HG03280 (cell line): Measurements from ENCODE around the gene MAPKAPK3.

Source experiments
- ATAC-seq: cut with Tn5 transposase; IDR thresholded peaks from one replicate; pipeline ENCODE4 v1.9.1; 2021; ENCODE audit warnings: mild to moderate bottlenecking, moderate library complexity; ENCODE audit not compliant: unreplicated experiment

MAPKAPK3 gene

DNA sequence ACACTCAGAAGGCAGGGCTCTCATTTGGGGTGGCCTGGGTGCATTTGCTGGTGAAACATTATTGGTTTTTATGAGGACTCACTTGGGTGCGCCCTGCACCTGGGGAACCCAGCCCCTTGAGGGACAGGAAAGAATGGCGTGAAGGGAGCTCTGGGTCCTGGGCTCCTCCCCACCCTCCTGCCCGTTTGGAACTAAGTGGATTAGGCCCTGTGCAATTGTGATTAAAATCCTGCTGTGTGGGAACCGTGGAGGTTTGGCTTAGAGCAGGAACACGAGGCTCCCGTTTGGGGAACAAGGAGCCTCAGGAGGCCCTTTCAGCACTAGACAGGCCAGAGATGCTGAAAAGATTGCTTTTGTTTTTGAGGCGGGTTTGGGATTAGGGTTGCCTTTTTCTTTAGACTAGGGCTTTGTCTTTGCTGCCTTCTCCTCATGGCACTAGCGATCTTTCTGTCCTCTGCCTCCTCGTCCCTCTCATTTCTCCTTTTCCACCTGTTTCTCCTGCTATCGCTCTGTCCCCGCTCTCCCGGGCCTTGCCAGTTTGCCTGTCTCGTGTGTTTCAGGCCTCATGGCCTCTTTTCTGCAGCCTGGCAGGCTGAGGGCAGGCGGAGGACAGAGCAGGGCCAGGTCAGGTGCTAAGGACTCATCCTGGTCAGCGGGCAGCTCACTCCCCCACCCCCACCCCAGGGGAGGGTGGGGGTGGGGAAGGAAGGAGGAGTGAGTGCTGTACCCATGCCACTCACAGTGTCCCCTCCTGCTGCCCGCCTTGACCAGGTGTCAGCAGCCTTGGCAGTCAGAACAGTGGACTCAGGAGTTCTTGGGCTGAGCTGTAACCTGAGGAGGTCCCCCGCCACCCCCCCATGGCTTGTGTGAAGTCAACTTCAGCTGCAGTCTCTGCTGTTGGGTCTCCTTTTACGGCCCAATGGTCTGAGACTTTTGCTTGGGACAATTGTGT, 8.6 kb downstream of the MAPKAPK3 start:
- ATAC-seq: no peak

DNA sequence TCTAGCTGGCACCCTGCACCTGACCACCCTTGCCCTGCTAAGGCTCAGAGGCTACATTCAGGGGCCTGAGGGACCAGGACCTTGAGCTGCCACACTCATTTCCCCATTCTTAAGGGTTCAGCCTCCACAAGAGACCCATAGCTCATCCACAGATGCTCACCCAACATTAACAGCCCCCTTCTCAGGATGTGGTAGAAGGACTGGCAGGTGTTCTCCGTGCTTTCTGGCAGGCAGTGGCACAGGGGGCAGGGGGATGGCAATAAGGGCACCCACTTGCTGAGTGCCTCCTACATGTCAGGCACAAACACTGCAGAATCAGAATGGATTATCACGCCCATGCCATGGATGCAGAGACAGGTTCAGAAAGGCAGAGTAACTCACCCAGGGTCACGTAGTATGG, 9.4 kb downstream of the MAPKAPK3 start:
- no peak for ATAC-seq

DNA sequence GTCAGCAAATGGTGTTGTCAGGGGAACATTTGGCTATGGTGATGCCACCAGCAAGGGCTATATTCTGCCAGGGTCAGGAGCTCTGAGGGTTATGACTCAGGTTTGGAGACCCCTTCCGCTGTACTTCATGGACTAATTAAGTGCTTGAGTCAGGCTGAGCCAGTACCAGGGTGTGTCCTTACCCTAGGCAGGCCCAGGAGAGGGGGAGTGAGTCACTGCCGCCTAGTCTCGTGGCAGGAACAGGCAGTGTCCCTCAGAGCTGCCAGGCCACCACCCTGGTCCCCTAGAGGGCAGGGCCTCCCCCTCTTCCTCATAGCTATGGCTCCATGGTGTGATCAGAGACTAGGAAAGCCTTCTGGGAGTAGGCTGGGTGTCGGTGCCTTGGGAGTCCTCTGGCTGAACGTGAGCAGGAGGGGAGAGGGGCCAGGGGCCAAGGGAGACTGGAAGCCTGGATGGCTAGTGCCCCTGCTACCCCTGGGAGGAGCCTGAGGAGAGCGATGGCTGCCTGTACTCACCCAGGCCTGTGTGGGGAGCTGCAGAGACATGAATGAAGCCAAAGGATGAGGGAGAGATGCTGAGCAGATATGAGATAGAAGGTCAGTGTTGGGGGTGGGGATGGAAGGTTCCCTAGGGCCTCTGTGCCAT, 10.6 kb downstream of the MAPKAPK3 start:
- ATAC-seq: no peak

DNA sequence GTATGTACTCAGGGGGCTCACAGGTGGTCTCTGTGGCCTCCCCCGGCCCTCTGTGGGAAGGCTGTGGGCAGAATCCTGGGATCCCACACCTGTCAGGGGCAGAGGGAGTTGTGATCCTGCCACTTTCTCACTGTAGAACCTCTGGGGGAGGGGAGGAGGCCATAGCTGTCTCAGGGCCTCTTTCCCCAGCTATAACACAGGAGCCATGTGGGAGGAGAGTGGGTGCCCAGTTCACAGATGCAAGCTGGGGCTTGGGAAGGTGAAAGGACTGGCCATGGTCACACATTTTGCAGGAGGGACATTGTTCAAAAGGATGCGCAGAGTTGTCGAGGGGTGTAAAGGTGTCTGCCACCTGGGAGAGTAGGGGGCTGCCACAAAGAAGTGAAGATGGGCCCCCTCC, 11.7 kb downstream of the MAPKAPK3 start:
- ATAC-seq: no peak

DNA sequence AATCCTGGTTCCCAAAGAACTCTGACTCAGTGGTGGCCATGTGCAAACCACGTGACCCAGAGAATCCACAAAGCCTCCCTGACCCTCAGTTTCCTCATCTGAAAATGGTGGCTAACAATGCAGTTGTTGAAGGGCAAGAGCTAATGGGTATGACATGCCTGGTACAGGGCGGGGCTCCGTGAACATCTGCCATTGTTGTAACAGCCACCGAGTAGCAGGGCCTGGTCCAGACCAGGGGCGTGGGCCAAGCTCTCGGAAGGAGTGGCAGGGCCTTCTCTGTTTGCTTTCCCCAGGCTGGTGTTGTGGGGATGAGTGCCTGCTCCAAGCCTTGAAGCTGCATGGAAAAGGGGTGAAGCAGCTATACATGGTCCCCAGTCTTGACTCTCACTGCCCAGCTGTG, 13.4 kb downstream of the MAPKAPK3 start:
- no peak for ATAC-seq

DNA sequence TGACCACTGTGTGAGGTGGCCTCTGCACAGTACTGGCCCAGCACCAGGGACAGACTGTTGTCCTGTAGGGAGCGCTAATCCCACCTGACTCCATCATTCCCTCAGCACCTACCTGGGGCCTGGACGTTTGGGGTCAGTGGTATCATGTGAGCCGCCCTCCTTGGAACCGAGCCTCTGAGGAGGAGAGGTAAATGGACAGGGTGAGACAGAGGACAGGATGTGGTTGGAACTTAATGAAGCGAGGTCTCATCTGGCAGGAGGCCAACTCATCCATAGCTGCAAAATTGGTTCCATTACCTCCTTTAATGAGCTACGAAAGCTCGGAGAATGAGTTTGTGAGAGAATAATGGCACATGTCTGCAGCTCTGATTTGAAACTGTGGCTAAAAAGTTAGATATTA, 13.9 kb downstream of the MAPKAPK3 start:
- ATAC-seq: no peak

DNA sequence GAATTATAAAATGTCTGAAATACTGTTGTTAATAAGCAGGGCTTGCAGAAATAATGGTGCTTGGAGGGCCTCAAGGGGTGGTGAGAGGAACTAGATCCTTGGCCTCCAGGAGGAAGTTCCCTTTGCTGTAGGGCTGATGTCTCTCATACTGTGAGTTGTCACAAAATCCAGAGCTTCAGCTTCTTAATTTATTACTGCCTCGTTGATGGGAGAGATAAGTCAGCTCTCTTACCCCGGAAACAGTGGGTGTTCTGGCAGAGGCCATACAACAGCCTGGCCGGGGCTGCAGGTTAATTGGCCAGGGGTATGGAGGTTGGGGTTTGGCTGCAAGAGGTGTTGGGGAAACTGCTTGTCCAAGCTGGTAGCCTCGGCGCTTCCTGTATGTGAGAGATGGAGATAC, 15.5 kb downstream of the MAPKAPK3 start:
- ATAC-seq: no peak

DNA sequence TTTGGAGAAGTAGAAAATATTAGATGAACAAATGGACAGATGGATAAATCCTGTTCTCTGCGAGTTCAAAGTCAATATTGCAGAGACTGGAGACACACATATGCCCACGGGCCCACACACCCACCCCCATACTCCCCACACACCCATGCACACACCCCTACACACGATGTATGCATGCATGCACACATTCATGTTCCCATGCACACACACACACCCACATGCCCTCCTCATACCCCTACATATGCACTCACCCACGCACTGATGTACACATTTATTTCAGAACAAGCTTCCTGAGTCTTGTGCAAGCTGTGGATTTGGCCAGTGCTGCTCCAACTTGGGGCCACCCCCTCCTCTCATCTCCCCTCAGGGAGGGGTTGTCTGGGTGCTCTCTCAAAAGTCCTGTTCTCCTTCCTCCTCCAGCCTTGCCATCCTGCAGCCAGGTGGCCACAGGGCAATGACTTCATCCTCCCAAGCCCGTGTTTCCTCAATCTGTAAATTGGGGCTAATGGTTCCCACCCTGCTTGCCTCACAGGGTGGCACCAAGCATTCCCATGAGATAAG, 16.4 kb downstream of the MAPKAPK3 start:
- no peak for ATAC-seq

DNA sequence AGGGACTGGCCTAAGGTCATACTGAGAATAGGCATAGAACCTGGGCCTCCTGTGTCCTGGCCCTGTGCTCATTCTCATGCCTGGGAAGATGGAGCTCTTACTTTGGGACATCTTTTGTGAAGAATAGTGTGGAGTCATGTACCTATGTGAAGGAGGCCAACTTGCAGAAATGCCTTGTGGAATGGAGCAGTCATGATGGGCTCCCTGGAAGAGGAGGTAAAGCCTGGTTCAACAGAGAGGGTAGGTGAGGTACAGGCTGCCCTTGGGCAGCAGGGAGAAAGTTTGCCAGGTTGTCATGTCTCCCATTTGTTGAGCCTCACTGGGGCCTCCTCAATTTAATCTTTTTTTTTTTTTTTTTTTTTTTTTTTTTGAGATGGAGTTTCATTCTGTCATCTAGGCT, 18.1 kb downstream of the MAPKAPK3 start:
- no peak for ATAC-seq

DNA sequence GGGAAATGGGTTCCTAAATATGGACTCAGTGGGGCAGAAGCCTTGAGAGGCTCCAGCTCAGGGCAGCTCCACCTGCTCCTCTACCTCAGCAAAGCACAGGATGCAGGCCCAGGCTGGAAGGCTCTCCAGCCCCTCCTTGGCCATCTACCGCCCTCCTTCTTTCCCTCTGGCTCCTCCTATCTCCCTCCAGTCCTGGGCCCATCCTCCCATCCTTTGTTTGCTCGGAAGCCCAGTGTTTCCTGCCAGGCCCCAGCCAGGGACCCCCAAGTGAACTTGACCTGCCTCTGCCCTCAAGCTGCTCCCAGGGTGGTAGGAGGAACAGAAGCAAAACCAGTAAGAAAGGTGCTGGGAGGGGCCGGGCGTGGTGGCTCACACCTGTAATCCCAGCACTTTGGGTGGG, 20.1 kb downstream of the MAPKAPK3 start:
- no peak for ATAC-seq

DNA sequence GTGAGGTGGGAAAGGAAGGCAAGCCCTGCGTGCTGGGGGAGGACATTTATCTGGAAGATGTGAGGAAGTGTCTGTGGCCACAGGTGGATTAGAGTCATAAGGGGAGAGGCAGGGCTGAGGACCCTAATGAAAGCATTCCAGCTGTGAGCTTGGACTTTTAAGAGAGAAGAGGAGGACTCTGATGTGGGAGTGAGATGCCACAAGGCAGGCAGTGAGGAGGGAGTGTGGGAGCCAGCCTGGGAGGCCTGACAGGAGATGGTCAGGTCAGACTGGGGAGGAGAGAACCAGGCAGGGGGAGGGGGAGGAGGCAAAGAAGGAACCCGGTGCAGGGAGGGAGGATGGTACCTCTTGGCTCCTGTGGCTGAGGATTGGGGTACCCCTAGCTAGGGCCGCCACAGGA, 21.0 kb downstream of the MAPKAPK3 start:
- no peak for ATAC-seq

DNA sequence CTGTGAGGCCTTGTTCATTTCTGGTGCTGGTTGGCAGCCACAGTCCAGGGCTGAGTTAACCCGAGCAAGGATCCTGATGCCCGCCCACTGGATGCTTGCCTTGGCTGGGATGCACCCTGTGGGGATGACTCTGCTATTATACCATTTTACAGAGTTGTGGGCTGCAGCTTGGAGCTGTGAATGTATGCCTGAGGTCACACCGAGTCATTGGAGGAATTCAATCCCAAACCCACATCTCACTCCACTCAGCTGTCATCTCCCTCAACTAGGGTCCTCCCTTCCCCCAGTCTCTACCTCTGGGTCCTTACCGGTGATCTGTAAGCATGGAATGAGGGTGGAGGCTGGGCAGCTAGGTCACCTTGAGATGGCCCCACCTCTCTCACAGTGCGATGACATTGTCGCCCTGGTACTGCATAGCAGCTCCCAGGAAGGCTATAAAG, 22.1 kb downstream of the MAPKAPK3 start:
- ATAC-seq: no peak

DNA sequence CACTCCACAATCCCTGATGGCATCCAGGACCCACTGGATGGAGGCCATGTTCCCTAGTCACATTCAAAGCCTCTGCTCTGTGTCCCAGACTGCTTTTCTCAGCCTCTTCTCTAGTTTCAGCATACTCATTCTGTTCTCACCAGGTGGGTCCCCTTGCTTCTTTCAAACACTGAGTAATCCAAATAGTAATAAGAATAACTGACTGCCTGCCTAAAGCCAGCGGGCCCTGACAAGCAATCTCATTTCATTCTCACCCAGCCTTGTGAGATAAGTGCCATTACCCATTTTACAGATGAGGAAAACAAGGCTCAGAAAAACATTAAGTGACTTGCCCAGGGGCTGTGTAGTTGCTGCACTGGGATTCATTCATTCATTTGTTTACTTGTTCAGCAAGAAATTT, 25.4 kb downstream of the MAPKAPK3 start:
- ATAC-seq: no peak

DNA sequence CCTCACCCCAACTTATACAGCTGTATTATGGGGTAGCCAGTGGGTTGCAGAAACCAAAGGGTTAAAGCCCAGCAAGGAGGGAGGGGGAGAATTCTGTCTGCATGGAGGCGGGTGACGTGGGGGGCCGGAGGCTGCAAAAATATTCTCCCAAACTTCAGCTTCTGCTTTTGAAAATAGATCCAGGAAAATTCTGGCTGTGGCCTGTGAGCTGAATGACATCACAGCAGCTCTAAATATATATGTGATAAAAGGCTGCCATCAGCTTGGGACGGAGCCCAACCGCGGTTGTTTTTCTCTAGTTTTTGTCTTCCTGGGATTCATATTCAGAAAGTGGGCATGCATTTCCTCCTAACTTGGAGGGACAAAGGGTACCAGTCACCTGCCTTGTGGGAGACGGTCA, 27.6 kb downstream of the MAPKAPK3 start:
- ATAC-seq: no peak

DNA sequence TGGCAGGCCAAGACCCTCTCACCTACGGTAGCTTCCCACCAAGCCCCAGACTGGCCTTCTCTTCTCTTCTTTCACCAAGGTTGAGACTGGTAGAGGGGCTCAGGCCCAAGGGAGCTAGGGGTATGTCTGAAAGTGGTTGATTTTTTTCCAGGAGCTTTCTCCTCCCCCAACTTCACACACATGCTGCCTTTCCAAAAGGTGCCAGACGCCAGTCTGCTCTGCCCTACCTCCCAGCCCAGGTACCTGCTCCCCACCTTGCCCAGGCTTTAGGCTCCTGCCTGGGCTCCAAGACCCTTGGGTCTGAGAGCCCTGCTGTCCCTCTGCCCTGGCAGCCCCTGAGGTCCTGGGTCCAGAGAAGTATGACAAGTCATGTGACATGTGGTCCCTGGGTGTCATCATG, 28.4 kb downstream of the MAPKAPK3 start:
- ATAC-seq: no peak

DNA sequence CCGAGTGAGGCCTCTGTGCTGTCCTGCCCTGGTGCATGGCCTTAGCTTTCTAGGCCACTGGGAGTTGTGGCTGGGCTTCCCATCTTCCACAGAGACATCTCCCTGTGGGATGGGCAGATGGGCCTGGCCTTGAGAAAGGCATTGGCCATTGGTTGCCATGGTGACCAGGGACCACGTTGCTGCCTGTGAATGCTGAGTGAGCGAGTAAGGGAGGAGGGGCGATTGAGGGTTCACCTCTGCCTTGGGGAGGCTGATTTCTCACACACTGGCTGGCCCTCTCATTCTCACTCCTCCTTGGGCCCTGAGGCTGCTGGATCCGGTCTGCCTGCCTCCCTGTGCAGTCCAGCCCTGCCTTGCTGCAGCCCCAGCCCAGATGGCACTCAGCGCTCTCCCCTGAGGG, 31.4 kb downstream of the MAPKAPK3 start:
- ATAC-seq: no peak

DNA sequence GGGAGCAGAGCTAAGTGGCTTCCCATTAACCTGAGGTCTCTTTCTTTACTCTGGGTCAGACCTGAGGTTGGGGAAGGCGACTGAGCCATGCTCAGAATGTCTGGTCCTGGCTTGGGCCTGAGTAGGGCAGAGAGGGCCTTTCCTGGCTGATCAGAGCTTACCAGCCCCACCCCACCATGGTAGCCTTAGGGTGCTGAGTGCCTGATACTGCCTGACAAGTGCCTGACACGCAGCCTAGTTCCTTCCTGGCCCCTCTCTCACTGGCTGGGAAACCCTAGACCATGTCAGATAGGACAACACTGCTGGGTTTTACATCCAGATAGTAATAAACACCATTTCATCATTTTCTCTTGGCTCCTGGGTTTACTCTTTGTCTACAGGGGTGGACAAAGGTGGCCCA, 32.0 kb downstream of the MAPKAPK3 start:
- ATAC-seq: no peak

DNA sequence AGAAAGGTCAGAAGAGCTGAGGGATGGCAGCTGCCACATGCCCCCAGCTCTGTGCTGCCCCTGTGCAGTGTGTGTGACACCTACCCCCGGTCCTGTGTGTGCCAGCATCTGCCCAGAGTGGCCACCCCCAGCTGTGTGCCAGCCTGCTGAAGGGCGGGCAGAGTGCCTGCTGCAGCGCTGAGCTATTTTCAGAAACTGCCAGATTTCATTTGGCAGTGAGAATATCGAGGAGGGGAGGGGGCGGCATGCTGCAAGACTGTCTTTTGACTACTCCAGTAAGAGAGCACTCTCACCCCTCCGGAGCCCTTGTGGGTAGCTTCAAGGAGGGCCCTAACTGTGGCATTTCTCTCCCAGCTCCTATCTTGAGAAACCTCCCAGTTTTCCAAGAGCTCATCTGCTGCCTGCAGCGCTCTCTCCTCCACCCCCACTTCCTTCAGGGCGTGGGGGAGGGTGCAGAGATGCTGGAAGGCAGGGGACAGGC, 32.5 kb downstream of the MAPKAPK3 start:
- no peak for ATAC-seq

DNA sequence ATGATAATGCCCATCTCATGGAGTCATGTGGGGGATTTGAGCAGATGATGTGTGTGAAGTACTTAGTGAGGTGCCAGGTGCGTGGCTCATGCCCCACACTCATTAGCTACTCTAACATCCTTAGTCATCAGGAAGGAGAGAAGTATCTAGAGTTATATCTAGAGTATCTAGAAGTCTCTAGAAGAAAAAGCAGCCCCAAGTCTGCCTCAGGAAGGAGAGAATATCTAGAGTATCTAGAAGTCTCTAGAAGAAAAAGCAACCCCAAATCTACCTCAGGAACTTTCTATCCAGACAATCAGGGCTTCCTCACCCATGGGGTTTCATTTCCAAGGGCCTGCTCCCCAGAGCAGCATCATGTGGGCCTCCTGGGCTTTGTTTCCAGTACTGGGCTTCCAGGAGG, 33.1 kb downstream of the MAPKAPK3 start:
- no peak for ATAC-seq

DNA sequence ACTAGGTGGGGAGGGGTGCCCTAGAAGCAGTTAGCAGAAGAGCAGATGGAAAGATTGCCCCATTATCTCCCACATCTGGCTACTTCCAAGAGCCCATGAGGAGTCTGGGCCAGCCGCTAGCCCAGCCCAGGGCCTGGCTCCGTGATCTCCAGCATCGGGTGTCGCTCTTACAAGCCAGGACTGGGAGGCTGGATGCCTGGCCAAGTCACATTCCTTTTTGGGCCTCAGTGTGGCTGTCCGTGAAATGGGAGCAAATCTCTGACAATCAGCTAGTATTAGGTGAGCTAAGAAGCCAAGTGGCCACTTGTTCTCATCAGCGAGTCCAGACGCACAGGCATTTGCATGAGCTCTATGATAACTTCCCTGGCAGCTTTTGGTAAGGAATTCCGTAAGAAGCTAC, 34.5 kb downstream of the MAPKAPK3 start:
- ATAC-seq: no peak

DNA sequence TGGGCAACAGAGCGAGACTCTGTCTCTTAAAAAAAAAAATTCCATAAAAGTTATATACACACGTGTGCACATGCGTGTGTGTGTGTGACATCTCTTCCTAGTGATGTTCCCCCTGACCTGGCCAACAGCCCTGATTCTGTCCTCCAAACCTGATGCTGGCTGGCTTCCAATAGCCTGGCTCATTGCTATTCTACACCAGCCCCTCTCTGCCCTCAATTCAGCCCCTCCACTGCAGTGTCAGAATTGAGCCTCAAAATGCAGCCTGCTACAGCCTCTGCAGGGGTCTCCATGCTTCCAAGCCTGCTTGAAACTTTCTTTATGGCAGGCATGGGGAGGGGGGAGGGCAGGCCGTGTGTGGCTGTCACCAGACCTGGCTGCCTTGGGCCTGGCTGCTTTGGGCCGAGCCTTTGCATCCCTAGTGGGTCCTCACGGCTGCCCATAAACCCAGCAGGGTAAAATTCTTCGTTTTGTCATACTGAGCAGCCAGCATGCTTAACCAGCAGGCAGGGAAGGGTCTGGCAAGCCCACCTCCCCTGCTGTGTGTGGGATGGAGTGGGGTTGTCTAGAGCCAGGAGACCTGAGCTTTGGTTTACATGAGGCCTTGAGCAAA, 35.1 kb downstream of the MAPKAPK3 start:
- ATAC-seq: no peak
